GM19467 (cell line): Measurements from ENCODE around the gene C6orf89.
"Not testable (repeated sequence)": the region's sequence is repeated elsewhere in the genome, so short reads cannot be mapped to it uniquely, and the experiment has no call there.

Source experiments
- ATAC-seq: cut with Tn5 transposase; IDR thresholded peaks from one replicate; pipeline ENCODE4 v1.9.1; 2021; ENCODE audit warnings: mild to moderate bottlenecking, moderate library complexity; ENCODE audit not compliant: unreplicated experiment

C6orf89 gene

DNA sequence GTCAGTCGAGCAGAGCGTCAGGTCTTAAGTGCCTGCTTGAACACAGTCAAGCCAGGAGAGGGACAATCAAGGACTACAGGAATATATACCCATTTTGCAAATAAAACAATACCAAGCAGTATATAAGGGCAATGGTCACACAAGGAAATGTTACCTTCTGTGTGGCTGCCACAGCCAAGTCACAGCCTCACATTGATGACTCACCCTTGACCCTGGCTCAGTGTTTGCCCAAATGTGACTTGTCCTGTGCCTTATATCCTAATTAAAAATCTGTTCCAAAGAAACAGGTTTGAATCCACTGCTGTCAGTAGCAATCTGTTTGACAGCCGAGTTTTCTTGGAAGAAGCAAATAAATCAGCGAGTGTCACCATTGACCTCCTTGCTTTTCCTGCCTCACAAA lies 34.3 kb downstream of the C6orf89 start:
- ATAC-seq, result no peak

- no peak for ATAC-seq
Observed at GRCh38 chr6:36920546-36920945, 34.8 kb downstream of the C6orf89 start.

GRCh38 chr6:36924131-36924530 lies 38.4 kb downstream of the C6orf89 start:
- no peak for ATAC-seq

GRCh38 chr6:36924778-36925374 lies 39.1 kb downstream of the C6orf89 start:
- no peak for ATAC-seq

GRCh38 chr6:36925809-36926208 lies 40.1 kb downstream of the C6orf89 start:
- ATAC-seq, result no peak

GRCh38 chr6:36926708-36927513 lies 41.2 kb downstream of the C6orf89 start:
- no peak for ATAC-seq

- no peak for ATAC-seq
Observed at GRCh38 chr6:36927691-36928546, 42.2 kb downstream of the C6orf89 start.

GRCh38 chr6:36928547-36928918 lies 42.8 kb downstream of the C6orf89 start:
- ATAC-seq, result no peak

DNA sequence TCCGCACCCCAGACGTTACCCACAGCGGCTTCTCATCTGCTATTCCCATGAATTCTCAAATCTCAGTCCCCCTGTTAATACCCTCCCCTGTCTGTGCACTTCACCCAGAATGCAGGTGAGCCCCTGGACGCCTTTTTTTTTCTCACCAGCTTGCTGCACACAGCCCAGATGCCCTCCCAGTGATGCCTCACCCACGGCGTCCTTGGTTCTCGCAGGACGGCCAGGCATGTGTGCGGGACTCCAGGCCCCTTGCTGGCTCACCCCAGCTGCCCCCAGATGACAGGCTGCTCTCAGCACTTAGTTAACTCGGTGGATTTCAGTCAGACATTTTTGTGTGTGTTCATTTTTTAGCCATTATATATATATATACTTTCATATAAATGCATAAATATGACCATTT lies 43.4 kb downstream of the C6orf89 start:
- ATAC-seq, result no peak

DNA sequence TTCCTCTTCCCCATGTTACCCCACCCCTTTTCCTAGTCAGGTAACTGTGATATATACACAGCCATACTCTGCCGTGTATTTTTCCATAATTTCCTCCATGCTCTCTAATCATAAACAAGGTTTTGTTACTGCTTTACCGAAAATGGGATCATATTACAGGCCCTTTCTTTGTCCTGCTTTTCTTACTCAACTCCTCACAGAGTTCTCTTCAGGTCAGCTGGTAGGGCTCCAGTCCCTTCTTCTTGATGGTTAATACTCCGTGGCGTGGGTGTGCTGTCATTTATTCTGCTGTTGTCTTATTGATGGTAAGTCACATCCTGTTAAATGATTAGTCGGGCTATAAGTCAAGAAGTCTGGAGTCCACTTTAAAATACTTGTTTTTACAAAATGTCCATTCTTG lies 43.9 kb downstream of the C6orf89 start:
- no peak for ATAC-seq

DNA sequence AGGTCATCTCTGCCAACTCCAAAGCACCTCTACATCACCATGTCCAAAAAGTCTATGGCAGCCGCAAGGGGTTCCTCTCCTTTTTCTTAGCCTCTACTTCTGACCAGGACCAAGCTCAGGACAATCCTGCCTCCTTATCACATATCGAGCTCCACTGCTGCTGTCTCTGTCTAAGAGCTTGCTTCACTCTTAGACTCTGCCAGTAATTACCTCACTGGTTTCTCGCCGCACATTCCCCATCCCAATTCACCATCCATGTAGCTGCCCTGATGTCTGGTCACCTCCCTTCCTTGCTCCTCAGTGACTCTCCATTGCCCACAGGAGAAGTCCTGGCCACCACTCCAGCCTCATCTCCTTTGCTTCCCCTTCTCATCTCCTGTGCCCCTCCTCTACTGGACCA lies 44.7 kb downstream of the C6orf89 start:
- ATAC-seq, result no peak

DNA sequence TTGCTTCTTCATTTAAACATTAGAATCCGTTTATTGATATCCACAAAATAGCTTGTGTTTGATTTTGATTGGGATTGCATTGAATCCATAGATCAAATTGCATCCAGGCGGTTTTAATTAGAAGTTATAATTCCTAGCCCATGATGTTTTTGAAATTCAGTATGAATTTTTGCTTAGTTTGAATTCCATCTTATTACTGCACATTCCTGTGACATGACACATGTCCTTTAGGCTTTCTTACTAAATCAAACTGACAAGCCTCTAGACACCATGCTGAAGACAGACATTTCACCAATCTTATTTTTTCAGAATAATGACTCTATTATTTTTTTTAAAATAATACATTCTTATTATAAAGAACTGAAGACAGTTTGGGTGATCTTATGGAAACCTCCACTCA lies 47.4 kb downstream of the C6orf89 start:
- no peak for ATAC-seq

DNA sequence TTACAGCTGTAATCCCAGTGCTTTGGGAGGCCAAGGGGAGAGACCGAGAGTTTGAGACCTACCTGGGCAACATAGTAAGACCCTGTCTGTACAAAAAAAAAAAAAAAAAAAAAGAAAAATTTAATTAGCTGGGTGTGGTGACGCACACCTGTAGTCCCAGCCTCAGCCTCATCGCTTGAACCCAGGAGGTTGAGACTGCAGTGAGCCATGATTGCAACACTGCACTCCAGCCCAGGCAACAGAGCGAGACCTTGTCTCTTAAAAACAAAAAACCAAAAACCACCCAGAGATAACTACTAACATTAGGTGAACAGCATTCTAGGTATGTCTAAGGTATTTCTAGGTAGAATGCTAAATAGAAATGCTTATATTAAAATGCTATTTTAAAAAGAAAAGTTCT lies 47.8 kb downstream of the C6orf89 start:
- no peak for ATAC-seq

DNA sequence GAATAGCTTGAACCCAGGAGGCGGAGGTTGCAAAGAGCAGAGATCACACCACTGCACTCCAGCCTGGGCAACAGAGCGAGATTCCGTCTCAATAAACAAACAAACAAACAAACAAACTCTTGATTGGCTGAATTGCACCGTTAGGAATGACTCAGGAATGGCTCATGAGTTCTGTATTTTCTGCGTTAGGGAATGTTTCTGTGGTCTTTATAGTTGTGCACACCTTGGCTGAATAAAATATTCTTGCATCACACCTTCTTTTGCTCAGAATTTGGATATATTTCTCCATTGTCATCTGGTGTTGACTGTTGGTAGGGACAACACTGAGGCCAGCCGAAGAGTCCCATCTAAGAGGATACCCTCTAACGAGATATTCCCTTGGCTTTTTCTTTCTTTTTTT lies 49.1 kb downstream of the C6orf89 start:
- no peak for ATAC-seq

- no peak for ATAC-seq
Observed at GRCh38 chr6:36936824-36937223, 51.1 kb downstream of the C6orf89 start.

- no peak for ATAC-seq
Observed at GRCh38 chr6:36937896-36938295, 52.1 kb downstream of the C6orf89 start.

- no peak for ATAC-seq
Observed at GRCh38 chr6:36938536-36938935, 52.8 kb downstream of the C6orf89 start.

GRCh38 chr6:36939005-36939404 lies 53.3 kb downstream of the C6orf89 start:
- ATAC-seq, result not testable (repeated sequence)

GRCh38 chr6:36940027-36940426 lies 54.3 kb downstream of the C6orf89 start:
- no peak for ATAC-seq

DNA sequence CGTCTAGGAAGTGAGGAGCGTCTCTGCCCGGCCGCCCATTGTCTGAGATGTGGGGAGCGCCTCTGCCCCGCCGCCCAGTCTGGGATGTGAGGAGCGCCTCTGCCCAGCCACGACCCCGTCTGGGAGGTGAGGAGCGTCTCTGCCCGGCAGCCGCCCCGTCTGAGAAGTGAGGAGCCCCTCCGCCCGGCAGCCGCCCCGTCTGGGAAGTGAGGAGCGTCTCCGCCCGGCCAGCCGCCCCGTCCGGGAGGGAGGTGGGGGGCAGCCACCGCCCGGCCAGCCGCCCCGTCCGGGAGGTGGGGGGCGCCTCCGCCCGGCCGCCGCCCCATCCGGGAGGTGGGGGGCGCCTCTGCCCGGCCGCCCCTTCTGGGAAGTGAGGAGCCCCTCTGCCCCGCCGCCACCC lies 55.8 kb downstream of the C6orf89 start:
- not testable (repeated sequence) for ATAC-seq

- not testable (repeated sequence) for ATAC-seq
Observed at GRCh38 chr6:36942329-36942728, 56.6 kb downstream of the C6orf89 start.

GRCh38 chr6:36944650-36945049 lies 58.9 kb downstream of the C6orf89 start:
- ATAC-seq, result no peak
